Adrenal gland (tissue), 12 donors: Measurements from ENCODE around the gene PDIK1L. TPM values are rescaled to one million over a fixed set of nuclear protein-coding genes. Genes with fewer than 3 reads are reported as not detected.

Experiments
- DNase-seq, 7 donors: peaks; one replicate each; pipeline ENCODE4 v3.0.0-alpha.2; 2019 to 2020
- H3K27ac ChIP-seq, 5 donors: fragments of 200-600 bp; sonication (generic) in 4 of 5; 1 replicate in 3 of 5; 2 replicates in 2 of 5; pipeline versions ENCODE4 v1.5.1 to v1.8.0; 2016 to 2020; ENCODE audit warnings: mild to moderate bottlenecking in 1 of 5
- H3K27me3 ChIP-seq: fragments of 200-600 bp; 2 replicates; pipeline ENCODE4 v1.8.0; 2021
- H3K36me3 ChIP-seq, 2 donors: fragments of 200-600 bp; replicated peaks in 1 of 2; 1 replicate in 1 of 2; 2 replicates in 1 of 2; pipeline versions ENCODE4 v1.5.1 to v1.8.0; 2018 to 2022
- H3K4me1 ChIP-seq, 2 donors: fragments of 200-600 bp; replicated peaks in 1 of 2; 1 replicate in 1 of 2; 2 replicates in 1 of 2; pipeline versions ENCODE4 v1.5.1 to v1.8.0; 2018 to 2021
- H3K4me3 ChIP-seq, 4 donors: fragments of 200-600 bp; sonication (generic) in 3 of 4; one replicate each; pipeline ENCODE4 v1.5.1; 2016 to 2018
- H3K9me3 ChIP-seq, 3 donors: fragments of 200-600 bp; sonication (generic) in 1 of 3; replicated peaks in 1 of 3; 1 replicate in 2 of 3; 2 replicates in 1 of 3; pipeline versions ENCODE4 v1.5.1 to v1.8.0; 2016 to 2021
- CTCF ChIP-seq, 6 experiments: fragments of 450-650 bp in 4 of 6; fragments of 200-600 bp in 2 of 6; sonication (generic) in 1 of 6; IDR thresholded peaks; 1 replicate in 5 of 6; 2 replicates in 1 of 6; pipeline versions ENCODE4 v1.5.1 to v1.8.0; 2016 to 2021; ENCODE audit warnings: antibody characterized with exemption in 6 of 6, mild to moderate bottlenecking in 2 of 6, moderate library complexity in 1 of 6
- POLR2A ChIP-seq, 2 donors: fragments of 450-650 bp; IDR thresholded peaks; one replicate each; pipeline ENCODE4 v1.6.1; 2017; ENCODE audit warnings: antibody characterized with exemption in 2 of 2, mild to moderate bottlenecking in 2 of 2, moderate library complexity in 1 of 2
- WGBS, 4 donors: extraction: QIAGEN DNeasy Blood & Tissue Kit in 2 of 4; methylation state at CpG; one replicate each; pipeline versions ENCODE4 v1.1.5 to v1.1.7; 2013 to 2017; 5-methylcytosine and 5-hydroxymethylcytosine counted together
- intact Hi-C, 2 donors: fragments of 100-400 bp; cut with DNase I; formaldehyde crosslinking; loops; one replicate each; pipeline versions ENCODE4 v1.14.1 to v1.15.0; 2022 to 2023
- polyA plus RNA-seq, 3 donors: library from polyadenylated mRNA; stranded (reverse); fragments of 200-250 nt in 2 of 3; fragments of 350-450 nt in 1 of 3; fragmentation: Illumina TruSeq in 1 of 3; extraction: RNeasy Lipid Tissue Mini Kit (QIAGEN cat#74804) in 1 of 3; gene quantifications; one replicate each; pipeline ENCODE4 v1.2.3, GENCODE V29; 2013 to 2014
- total RNA-seq, 9 donors: library from RNA; depleted of rRNA in 4 of 9; stranded (reverse); fragments of >200 nt in 4 of 9; fragments of 120-200 nt in 1 of 9; fragmentation: NEBNext Ultra II Directional in 1 of 9; extraction: Animal tissue kit (Norgen Biotek cat#: 25700) in 1 of 9; gene quantifications; one replicate each; pipeline versions ENCODE4 v1.1.0 to v1.2.4, GENCODE V29; 2013 to 2023
- donor health status: healthy with polysubstance abuse.
- donor health status: Bipolar disorder and iron deficiency.
- donor health status: DM: yes; HTN: yes; CAD: no.
- donor health status: DM: no; HTN: no; CAD: no.
- donor health status: DM: no; HTN: no; CAD: no.
- donor health status: DM: yes; HTN: yes; CAD: no.

Gene PDIK1L
- total and polyA plus RNA-seq, 12 donors = 1.6 to 9.8 (median 7.2) TPM

- TF ChIP-seq POLR2A (IDR thresholded peaks at IDR 0.05) (no peak), CTCF (IDR thresholded peaks at IDR 0.05) (no peak)
- WGBS, 4 donors = 74 to 80% (median 78%) methylated on average over 12 of the region's 12 CpGs
- Histone ChIP-seq H3K4me3 (no peak overlapping the region), H3K4me1 (peaks cover 0 to 21% of the 10 kb centered on the region in 2 donors), H3K36me3 (peaks cover 0 to 36% of the 10 kb centered on the region in 2 donors), H3K9me3 (no peaks in the 10 kb centered on the region), H3K27ac (no peak overlapping the region), H3K27me3 (no peaks in the 10 kb centered on the region)
- intact Hi-C loops = no loop called here
- DNase-seq = no peak
These were observed 2.7 kb downstream of the PDIK1L start for GRCh38 chr1:26114165-26114927.

- TF ChIP-seq POLR2A (IDR thresholded peaks at IDR 0.05) (no peak), CTCF (IDR thresholded peaks at IDR 0.05) (no peak)
- H3K4me3 ChIP-seq = no peak overlapping the region
- no peaks in the 10 kb centered on the region for H3K27me3 ChIP-seq
- no peak for DNase-seq
- H3K4me1 ChIP-seq = peaks cover 0 to 15% of the 10 kb centered on the region in 2 donors
- H3K9me3 ChIP-seq = no peaks in the 10 kb centered on the region
- 69 to 79% (median 75%) methylated on average over 9 of the region's 9 CpGs for whole genome bisulfite sequencing, 4 donors
- H3K36me3 ChIP-seq = peaks cover 0 to 32% of the 10 kb centered on the region in 2 donors
- intact Hi-C loops = no loop called here
- no peak overlapping the region for H3K27ac ChIP-seq
These were observed 8.4 kb downstream of the PDIK1L start for GRCh38 chr1:26119892-26120608.

- TF ChIP-seq POLR2A (IDR thresholded peaks at IDR 0.05) = no peak
- no peak for TF ChIP-seq CTCF (IDR thresholded peaks at IDR 0.05)
- WGBS, 4 donors = 66 to 79% (median 73%) methylated on average over 8 of the region's 8 CpGs
- Histone ChIP-seq H3K36me3 (peaks cover 0 to 19% of the 10 kb centered on the region in 2 donors), H3K4me3 (no peak overlapping the region), H3K27me3 (no peaks in the 10 kb centered on the region), H3K9me3 (no peaks in the 10 kb centered on the region), H3K27ac (peak overlapping the region in 1 of 5 donors; percentile 3), H3K4me1 (peaks cover 0 to 20% of the 10 kb centered on the region in 2 donors)
- intact Hi-C loops = no loop called here
- no peak for DNase-seq
These were observed 10.5 kb downstream of the PDIK1L start for GRCh38 chr1:26121854-26122773.
